HepG2 (cell line): Measurements from ENCODE around the gene TNFSF12. TPM values are rescaled to one million over a fixed set of nuclear protein-coding genes. Genes with fewer than 3 reads are reported as not detected.

Experiments used
- BCL3 ChIP-seq: sonication (generic); formaldehyde crosslinking; IDR thresholded peaks from 2 replicates; pipeline ENCODE4 v1.5.1; 2020; ENCODE audit warnings: mild to moderate bottlenecking, missing genetic modification reagents, moderate library complexity
- CHCHD3 ChIP-seq: sonication (generic); formaldehyde crosslinking; IDR thresholded peaks from 2 replicates; pipeline ENCODE4 v1.8.0; 2022; ENCODE audit warnings: mild to moderate bottlenecking, missing genetic modification reagents, moderate library complexity
- EED ChIP-seq: sonication (generic); formaldehyde crosslinking; IDR thresholded peaks from 2 replicates; pipeline ENCODE4 v1.5.0; 2020; ENCODE audit warnings: mild to moderate bottlenecking, missing genetic modification reagents
- ESRRA ChIP-seq: sonication (generic); formaldehyde crosslinking; IDR thresholded peaks from 2 replicates; pipeline ENCODE4 v1.5.1; 2020; ENCODE audit warnings: mild to moderate bottlenecking, low read depth, missing genetic modification reagents
- GATA4 ChIP-seq: sonication (generic); IDR thresholded peaks from 2 replicates; pipeline ENCODE4 v1.6.1; 2016; ENCODE audit warnings: antibody characterized with exemption, low read depth, borderline replicate concordance
- JARID2 ChIP-seq: sonication (generic); formaldehyde crosslinking; IDR thresholded peaks from 2 replicates; pipeline ENCODE4 v1.8.1; 2023; ENCODE audit warnings: missing genetic modification reagents, inconsistent platforms; ENCODE audit not compliant: insufficient replicate concordance
- MAFG ChIP-seq: sonication (generic); formaldehyde crosslinking; IDR thresholded peaks from 2 replicates; pipeline ENCODE4 v1.5.1; 2020; ENCODE audit warnings: mild to moderate bottlenecking, missing genetic modification reagents
- MIXL1 ChIP-seq: IDR thresholded peaks from 2 replicates; pipeline ENCODE4 v1.6.1; 2016
- NFYC ChIP-seq: IDR thresholded peaks from 2 replicates; pipeline ENCODE4 v1.6.1; 2016; ENCODE audit warnings: missing genetic modification reagents, missing compliant biosample characterization
- RAD21 ChIP-seq: fragments of 450-650 bp; formaldehyde crosslinking; IDR thresholded peaks from 2 replicates; pipeline ENCODE4 v1.5.0; 2020; ENCODE audit warnings: mild to moderate bottlenecking
- SAP130 ChIP-seq: IDR thresholded peaks from 2 replicates; pipeline ENCODE4 v1.6.1; 2016; ENCODE audit warnings: low read depth
- SP4 ChIP-seq: sonication (generic); formaldehyde crosslinking; IDR thresholded peaks from 2 replicates; pipeline ENCODE4 v1.8.1; 2023; ENCODE audit warnings: mild to moderate bottlenecking, missing genetic modification reagents
- ZBTB34 ChIP-seq: sonication (generic); formaldehyde crosslinking; IDR thresholded peaks from 2 replicates; pipeline ENCODE4 v1.8.0; 2022; ENCODE audit warnings: mild to moderate bottlenecking, missing genetic modification reagents
- ZNF138 ChIP-seq: sonication (generic); formaldehyde crosslinking; IDR thresholded peaks from 2 replicates; pipeline ENCODE4 v1.5.0; 2020; ENCODE audit warnings: mild to moderate bottlenecking, low read depth, missing genetic modification reagents
- ZNF513 ChIP-seq: sonication (generic); formaldehyde crosslinking; conservative IDR thresholded peaks from 2 replicates; pipeline ENCODE4 v1.5.0; 2020; ENCODE audit warnings: missing genetic modification reagents
- ZNF574 ChIP-seq: sonication (generic); formaldehyde crosslinking; IDR thresholded peaks from 2 replicates; pipeline ENCODE4 v1.4.0; 2020; ENCODE audit warnings: missing genetic modification reagents
- ZNF687 ChIP-seq: sonication (generic); formaldehyde crosslinking; IDR thresholded peaks from 2 replicates; pipeline ENCODE4 v1.5.1; 2020; ENCODE audit warnings: mild to moderate bottlenecking, missing genetic modification reagents, moderate library complexity
- ZSCAN25 ChIP-seq: sonication (generic); formaldehyde crosslinking; IDR thresholded peaks from 2 replicates; pipeline ENCODE4 v1.8.0; 2022; ENCODE audit warnings: mild to moderate bottlenecking, missing genetic modification reagents
- polyA plus RNA-seq, 8 experiments: library from polyadenylated mRNA; depleted of rRNA in 3 of 8; stranded (reverse) in 7 of 8; unstranded in 1 of 8; fragments of >200 nt; fragmentation: Illumina TruSeq in 4 of 8; extraction: Trizol in 4 of 8; gene quantifications; 2 replicates each; pipeline versions ENCODE4 v1.2.1 to v1.2.3, GENCODE V29; 2011 to 2016; ENCODE audit warnings: low read depth in 4 of 8, missing spikeins in 1 of 8, mixed read lengths in 1 of 8; ENCODE audit not compliant: insufficient read depth in 1 of 8
- total RNA-seq, 5 experiments: library from RNA; depleted of rRNA; stranded (reverse); fragments of >200 nt; fragmentation: Illumina TruSeq; extraction: Trizol; gene quantifications; 2 replicates each; pipeline ENCODE4 v1.2.3, GENCODE V29; 2016; ENCODE audit warnings: low read depth in 1 of 5

TNFSF12 gene
- total and polyA plus RNA-seq, 2 of the 13 experiments (the other 11 are each of a cell fraction or from before 2014, with no cell fraction given) = 0.93 to 7.2 TPM

- no peak for TF ChIP-seq EED (CRISPR knock-in tag)
- no peak for TF ChIP-seq ZNF513
- no peak for TF ChIP-seq ZSCAN25 (CRISPR knock-in tag)
- TF ChIP-seq MIXL1 (CRISPR knock-in tag) = no peak
- TF ChIP-seq BCL3 = no peak
- peak; percentile 50; the same call in 1 of the 2 replicates for TF ChIP-seq ZNF687
- no peak for TF ChIP-seq MAFG
- no peak for TF ChIP-seq ZBTB34 (CRISPR knock-in tag)
- no peak for TF ChIP-seq ESRRA (CRISPR knock-in tag)
- TF ChIP-seq SAP130 (CRISPR knock-in tag) = 0 out of 2 replicates have a peak, but pooled peaks have one; percentile 1
- no peak for TF ChIP-seq ZNF138 (CRISPR knock-in tag)
- no peak for TF ChIP-seq JARID2 (CRISPR knock-in tag)
- no peak for TF ChIP-seq SP4
- TF ChIP-seq GATA4 = no peak
- TF ChIP-seq RAD21 (CRISPR knock-in tag) = no peak
- no peak for TF ChIP-seq CHCHD3
- TF ChIP-seq NFYC = no peak
- no peak for TF ChIP-seq ZNF574 (CRISPR knock-in tag)
Observed at GRCh38 chr17:7549401-7550055, 670 bp downstream of the TNFSF12 start (continued).
